IMR-90 (cell line): ENCODE data around the gene SLC25A19.

Experiments used
- BHLHE40 ChIP-seq: fragments of 150-350 bp; IDR thresholded peaks from 2 replicates; pipeline ENCODE4 v1.6.1; 2016; ENCODE audit warnings: mild to moderate bottlenecking, low read depth, low read length
- CEBPB ChIP-seq: IDR thresholded peaks from 2 replicates; pipeline ENCODE4 v1.6.1; 2012; ENCODE audit warnings: low read depth, low read length, improper control_type of control experiment
- CTCF ChIP-seq: conservative IDR thresholded peaks from 2 replicates; pipeline ENCODE4 v1.5.1; 2012; ENCODE audit warnings: mild to moderate bottlenecking, low read depth, low read length, improper control_type of control experiment
- POLR2A ChIP-seq: IDR thresholded peaks from 2 replicates; pipeline ENCODE4 v1.6.1; 2012; ENCODE audit warnings: mild to moderate bottlenecking, low read depth, low read length
- RAD21 ChIP-seq: IDR thresholded peaks from 2 replicates; pipeline ENCODE4 v1.6.1; 2012; ENCODE audit warnings: low read length, improper control_type of control experiment
- USF2 ChIP-seq: fragments of 150-350 bp; IDR thresholded peaks from 2 replicates; pipeline ENCODE4 v1.6.1; 2017; ENCODE audit warnings: mild to moderate bottlenecking, antibody characterized with exemption, low read length, low read depth

DNA sequence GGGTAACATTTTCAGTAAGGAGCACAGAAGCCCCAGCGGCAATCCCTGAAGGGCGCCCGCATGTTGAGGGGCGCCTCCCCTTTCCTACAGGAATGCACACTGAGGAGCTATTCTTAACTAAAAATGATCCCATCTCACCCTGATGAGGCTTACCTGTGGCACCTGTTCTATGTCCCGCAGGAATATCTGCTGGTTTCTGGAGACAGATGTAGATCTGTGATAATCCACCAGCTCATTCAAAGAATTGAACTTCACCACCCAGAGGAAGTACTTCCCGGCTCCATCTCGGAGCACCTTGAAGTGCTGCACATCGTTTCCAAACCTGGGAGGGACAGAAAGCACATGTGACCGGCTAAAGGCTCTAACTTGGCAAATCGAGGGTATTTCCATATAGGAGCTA lies 32.3 kb upstream of the SLC25A19 start:
- TF ChIP-seq USF2 (no peak), POLR2A (no peak), CTCF (no peak), BHLHE40 (no peak), CEBPB (no peak), RAD21 (no peak)
